ENCODE measurements around the gene CAPN13. TPM values are rescaled to one million over a fixed set of nuclear protein-coding genes. Genes with fewer than 3 reads are reported as not detected.
A peak's percentile ranks its signal among the peaks of the same experiment; 100 is the strongest.
"Not testable (repeated sequence)": the region's sequence is repeated elsewhere in the genome, so short reads cannot be mapped to it uniquely, and the experiment has no call there.

The CAPN13 gene
- polyA plus RNA-seq, 3 donors: 0.93 to 2.0 (median 1.7) TPM

GRCh38 chr2:30706534-30707303 lies 100.5 kb downstream of the CAPN13 start:
- peak in 1 of 3 donors; percentile 42 for DNase-seq (ENCODE audit: low read depth in 3 of 3, low spot score in 2 of 3)

GRCh38 chr2:30705711-30706533 lies 101.3 kb downstream of the CAPN13 start:
- DNase-seq (ENCODE audit: low read depth in 3 of 3, low spot score in 2 of 3): no peak

- no peak for DNase-seq (ENCODE audit: low read depth in 3 of 3, low spot score in 2 of 3)
Measured at GRCh38 chr2:30705056-30705455, 102.2 kb downstream of the CAPN13 start.

- DNase-seq (ENCODE audit: low read depth in 3 of 3, low spot score in 2 of 3): no peak
Measured at GRCh38 chr2:30704309-30705020, 102.8 kb downstream of the CAPN13 start.

- DNase-seq (ENCODE audit: low read depth in 3 of 3, low spot score in 2 of 3): no peak
Measured at GRCh38 chr2:30702694-30703093, 104.6 kb downstream of the CAPN13 start.

GRCh38 chr2:30701782-30702181 lies 105.5 kb downstream of the CAPN13 start:
- no peak for DNase-seq (ENCODE audit: low read depth in 3 of 3, low spot score in 2 of 3)

- DNase-seq (ENCODE audit: low read depth in 3 of 3, low spot score in 2 of 3): not testable (repeated sequence)
Measured at GRCh38 chr2:30697242-30698103, 109.8 kb downstream of the CAPN13 start.

GRCh38 chr2:30695749-30696148 lies 111.5 kb downstream of the CAPN13 start:
- no peak for DNase-seq (ENCODE audit: low read depth in 3 of 3, low spot score in 2 of 3)

- DNase-seq (ENCODE audit: low read depth in 3 of 3, low spot score in 2 of 3): no peak
Measured at GRCh38 chr2:30694286-30695055, 112.8 kb downstream of the CAPN13 start.

- DNase-seq (ENCODE audit: low read depth in 3 of 3, low spot score in 2 of 3): no peak
Measured at GRCh38 chr2:30693821-30694281, 113.4 kb downstream of the CAPN13 start.

GRCh38 chr2:30692829-30693275 lies 114.4 kb downstream of the CAPN13 start:
- DNase-seq (ENCODE audit: low read depth in 3 of 3, low spot score in 2 of 3): no peak

- no peak for DNase-seq (ENCODE audit: low read depth in 3 of 3, low spot score in 2 of 3)
Measured at GRCh38 chr2:30691948-30692828, 115.1 kb downstream of the CAPN13 start.

GRCh38 chr2:30691091-30691947 lies 115.9 kb downstream of the CAPN13 start:
- no peak for DNase-seq (ENCODE audit: low read depth in 3 of 3, low spot score in 2 of 3)

GRCh38 chr2:30690126-30690561 lies 117.1 kb downstream of the CAPN13 start:
- DNase-seq (ENCODE audit: low read depth in 3 of 3, low spot score in 2 of 3): no peak

GRCh38 chr2:30689496-30690125 lies 117.6 kb downstream of the CAPN13 start:
- DNase-seq (ENCODE audit: low read depth in 3 of 3, low spot score in 2 of 3): no peak

GRCh38 chr2:30688956-30689401 lies 118.3 kb downstream of the CAPN13 start:
- no peak for DNase-seq (ENCODE audit: low read depth in 3 of 3, low spot score in 2 of 3)

- DNase-seq (ENCODE audit: low read depth in 3 of 3, low spot score in 2 of 3): no peak
Measured at GRCh38 chr2:30686669-30687068, 120.6 kb downstream of the CAPN13 start.

All from right renal cortex interstitium (tissue), 3 donors.